ENCODE measurements around the gene POLR2F.

The POLR2F gene

GRCh38 chr22:37995460-37995859 is 42.0 kb downstream of the POLR2F start:
- Histone ChIP-seq H3K4me1 (ENCODE audit: control insufficient read depth, low read length) (peaks cover 7% of the 10 kb centered on the region), H3K36me3 (ENCODE audit: control insufficient read depth, low read length) (no peaks in the 10 kb centered on the region), H3K27me3 (ENCODE audit: control insufficient read depth, low read length) (peaks cover 3% of the 10 kb centered on the region; the same call in 1 of the 2 replicates), H3K4me3 (ENCODE audit: low read length) (no peak overlapping the region), H3K9me3 (ENCODE audit: control insufficient read depth, insufficient read depth, low read length) (no peaks in the 10 kb centered on the region), H3K4me2 (ENCODE audit: low read length) (no peak overlapping the region), H3K79me2 (ENCODE audit: control insufficient read depth, low read length) (no peaks in the 10 kb centered on the region), H3K27ac (ENCODE audit: low read depth, low read length) (no peak overlapping the region), H4K20me1 (ENCODE audit: control insufficient read depth, insufficient read depth, low read depth, low read length) (no peaks in the 10 kb centered on the region), H3F3A (ENCODE audit: control insufficient read depth, insufficient read depth) (no peaks in the 10 kb centered on the region), H3K9me2 (replicated peaks; ENCODE audit: control insufficient read depth, low read length) (no peaks in the 10 kb centered on the region)
- TF ChIP-seq, protein P1, sequence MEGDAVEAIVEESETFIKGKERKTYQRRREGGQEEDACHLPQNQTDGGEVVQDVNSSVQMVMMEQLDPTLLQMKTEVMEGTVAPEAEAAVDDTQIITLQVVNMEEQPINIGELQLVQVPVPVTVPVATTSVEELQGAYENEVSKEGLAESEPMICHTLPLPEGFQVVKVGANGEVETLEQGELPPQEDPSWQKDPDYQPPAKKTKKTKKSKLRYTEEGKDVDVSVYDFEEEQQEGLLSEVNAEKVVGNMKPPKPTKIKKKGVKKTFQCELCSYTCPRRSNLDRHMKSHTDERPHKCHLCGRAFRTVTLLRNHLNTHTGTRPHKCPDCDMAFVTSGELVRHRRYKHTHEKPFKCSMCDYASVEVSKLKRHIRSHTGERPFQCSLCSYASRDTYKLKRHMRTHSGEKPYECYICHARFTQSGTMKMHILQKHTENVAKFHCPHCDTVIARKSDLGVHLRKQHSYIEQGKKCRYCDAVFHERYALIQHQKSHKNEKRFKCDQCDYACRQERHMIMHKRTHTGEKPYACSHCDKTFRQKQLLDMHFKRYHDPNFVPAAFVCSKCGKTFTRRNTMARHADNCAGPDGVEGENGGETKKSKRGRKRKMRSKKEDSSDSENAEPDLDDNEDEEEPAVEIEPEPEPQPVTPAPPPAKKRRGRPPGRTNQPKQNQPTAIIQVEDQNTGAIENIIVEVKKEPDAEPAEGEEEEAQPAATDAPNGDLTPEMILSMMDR (IDR thresholded peaks at IDR 0.05; ENCODE audit: low read depth, low read length, poor library complexity, severe bottlenecking): no peak
- no peak for TF ChIP-seq EZH2phosphoT487 (IDR thresholded peaks at IDR 0.05; ENCODE audit: borderline replicate concordance, low read length)

DNA sequence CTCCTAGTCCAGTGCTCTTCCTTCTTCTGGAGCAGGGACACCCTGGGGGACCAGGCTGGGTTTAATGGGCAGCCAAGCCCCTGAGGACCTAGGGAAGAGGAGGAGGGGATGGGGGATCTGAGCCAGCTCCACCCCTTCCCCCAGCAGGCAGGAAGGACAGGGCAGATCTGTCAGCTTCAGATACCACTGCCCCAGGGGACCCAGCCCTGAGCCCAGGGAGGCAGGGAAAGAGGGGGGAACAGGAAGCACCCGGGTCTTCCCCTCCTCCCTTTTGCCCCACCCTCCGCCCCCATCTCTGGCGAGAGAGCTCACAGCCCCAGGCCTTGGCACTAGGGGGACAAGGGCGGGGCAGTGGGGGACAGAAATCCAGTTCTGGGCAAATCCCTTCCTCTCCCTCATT is 42.6 kb downstream of the POLR2F start:
- Histone ChIP-seq H3K9me3 (ENCODE audit: control insufficient read depth, insufficient read depth, low read length) (no peaks in the 10 kb centered on the region), H3F3A (ENCODE audit: control insufficient read depth, insufficient read depth) (no peaks in the 10 kb centered on the region), H3K27me3 (ENCODE audit: control insufficient read depth, low read length) (peaks cover 7% of the 10 kb centered on the region; the same call in 1 of the 2 replicates), H3K4me2 (ENCODE audit: low read length) (no peak overlapping the region), H3K79me2 (ENCODE audit: control insufficient read depth, low read length) (no peaks in the 10 kb centered on the region), H3K4me3 (ENCODE audit: low read length) (no peak overlapping the region), H3K9me2 (replicated peaks; ENCODE audit: control insufficient read depth, low read length) (no peaks in the 10 kb centered on the region), H3K36me3 (ENCODE audit: control insufficient read depth, low read length) (no peaks in the 10 kb centered on the region), H3K4me1 (ENCODE audit: control insufficient read depth, low read length) (peaks cover 7% of the 10 kb centered on the region), H4K20me1 (ENCODE audit: control insufficient read depth, insufficient read depth, low read depth, low read length) (no peaks in the 10 kb centered on the region), H3K27ac (ENCODE audit: low read depth, low read length) (no peak overlapping the region)
- TF ChIP-seq, protein P1 (IDR thresholded peaks at IDR 0.05; ENCODE audit: low read depth, low read length, poor library complexity, severe bottlenecking): no peak
- TF ChIP-seq EZH2phosphoT487 (IDR thresholded peaks at IDR 0.05; ENCODE audit: borderline replicate concordance, low read length): no peak

GRCh38 chr22:37996515-37997246 is 43.2 kb downstream of the POLR2F start:
- H3K4me2 ChIP-seq (ENCODE audit: low read length): no peak overlapping the region
- H3K27me3 ChIP-seq (ENCODE audit: control insufficient read depth, low read length): peaks cover 7% of the 10 kb centered on the region; the same call in 1 of the 2 replicates
- H3K79me2 ChIP-seq (ENCODE audit: control insufficient read depth, low read length): no peaks in the 10 kb centered on the region
- no peak overlapping the region for H3K27ac ChIP-seq (ENCODE audit: low read depth, low read length)
- H3K9me3 ChIP-seq (ENCODE audit: control insufficient read depth, insufficient read depth, low read length): no peaks in the 10 kb centered on the region
- H3K4me1 ChIP-seq (ENCODE audit: control insufficient read depth, low read length): peaks cover 7% of the 10 kb centered on the region
- no peak overlapping the region for H3K4me3 ChIP-seq (ENCODE audit: low read length)
- no peaks in the 10 kb centered on the region for H3K9me2 ChIP-seq (replicated peaks; ENCODE audit: control insufficient read depth, low read length)
- H3K36me3 ChIP-seq (ENCODE audit: control insufficient read depth, low read length): no peaks in the 10 kb centered on the region
- H3F3A ChIP-seq (ENCODE audit: control insufficient read depth, insufficient read depth): no peaks in the 10 kb centered on the region
- H4K20me1 ChIP-seq (ENCODE audit: control insufficient read depth, insufficient read depth, low read depth, low read length): no peaks in the 10 kb centered on the region
- TF ChIP-seq, protein P1 (IDR thresholded peaks at IDR 0.05; ENCODE audit: low read depth, low read length, poor library complexity, severe bottlenecking): no peak
- no peak for TF ChIP-seq EZH2phosphoT487 (IDR thresholded peaks at IDR 0.05; ENCODE audit: borderline replicate concordance, low read length)

Data from DOHH2 (cell line).